Measurements from ENCODE around the gene PRELID1.

Gene PRELID1

DNA sequence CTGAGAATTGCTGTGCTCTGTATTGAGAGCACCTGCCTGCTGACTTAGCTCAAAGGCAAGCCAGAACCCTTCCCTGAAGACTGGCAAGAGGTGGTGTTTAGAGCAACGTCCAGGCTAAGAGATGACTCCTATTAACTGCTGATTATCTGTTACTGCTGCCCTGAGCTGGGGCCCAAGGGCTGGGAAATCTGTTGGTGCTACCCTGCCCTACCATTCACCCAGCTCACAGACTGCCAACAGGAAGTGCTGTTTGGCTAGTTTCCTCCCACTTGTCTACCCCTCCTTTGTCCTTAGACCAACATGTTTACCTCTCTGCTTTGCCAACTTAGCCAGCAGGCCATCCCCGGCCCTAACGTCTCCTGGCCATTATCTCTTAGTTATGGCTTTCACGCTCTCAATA is 7.0 kb upstream of the PRELID1 start:
- Histone ChIP-seq H4K20me1 (ENCODE audit: low read depth, low read length) (no peaks in the 10 kb centered on the region), H3K9me2 (replicated peaks; ENCODE audit: insufficient read depth, low read length) (no peaks in the 10 kb centered on the region), H3K4me3 (ENCODE audit: insufficient read depth, low read length, poor library complexity, severe bottlenecking) (no peak overlapping the region), H3K4me2 (ENCODE audit: low read depth, low read length, poor library complexity, severe bottlenecking) (no peak overlapping the region), H3K27me3 (ENCODE audit: low read length) (no peaks in the 10 kb centered on the region), H3F3A (ENCODE audit: insufficient read depth) (peaks cover 44% of the 10 kb centered on the region), H3K36me3 (ENCODE audit: low read length) (peaks cover 20% of the 10 kb centered on the region; the same call in 1 of the 2 replicates), H3K9me3 (ENCODE audit: insufficient read depth, low read length) (no peaks in the 10 kb centered on the region), H3K79me2 (ENCODE audit: insufficient read depth, low read length) (no peaks in the 10 kb centered on the region), H2AFZ (ENCODE audit: low read depth, low read length, severe bottlenecking) (no peak overlapping the region), H3K27ac (ENCODE audit: low read depth, low read length) (no peak overlapping the region), H3K9ac (ENCODE audit: low read length) (no peak overlapping the region)
- TF ChIP-seq, protein P1, sequence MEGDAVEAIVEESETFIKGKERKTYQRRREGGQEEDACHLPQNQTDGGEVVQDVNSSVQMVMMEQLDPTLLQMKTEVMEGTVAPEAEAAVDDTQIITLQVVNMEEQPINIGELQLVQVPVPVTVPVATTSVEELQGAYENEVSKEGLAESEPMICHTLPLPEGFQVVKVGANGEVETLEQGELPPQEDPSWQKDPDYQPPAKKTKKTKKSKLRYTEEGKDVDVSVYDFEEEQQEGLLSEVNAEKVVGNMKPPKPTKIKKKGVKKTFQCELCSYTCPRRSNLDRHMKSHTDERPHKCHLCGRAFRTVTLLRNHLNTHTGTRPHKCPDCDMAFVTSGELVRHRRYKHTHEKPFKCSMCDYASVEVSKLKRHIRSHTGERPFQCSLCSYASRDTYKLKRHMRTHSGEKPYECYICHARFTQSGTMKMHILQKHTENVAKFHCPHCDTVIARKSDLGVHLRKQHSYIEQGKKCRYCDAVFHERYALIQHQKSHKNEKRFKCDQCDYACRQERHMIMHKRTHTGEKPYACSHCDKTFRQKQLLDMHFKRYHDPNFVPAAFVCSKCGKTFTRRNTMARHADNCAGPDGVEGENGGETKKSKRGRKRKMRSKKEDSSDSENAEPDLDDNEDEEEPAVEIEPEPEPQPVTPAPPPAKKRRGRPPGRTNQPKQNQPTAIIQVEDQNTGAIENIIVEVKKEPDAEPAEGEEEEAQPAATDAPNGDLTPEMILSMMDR (IDR thresholded peaks at IDR 0.05; ENCODE audit: insufficient read depth, low read length, poor library complexity, severe bottlenecking) = no peak
- TF ChIP-seq EZH2phosphoT487 (conservative IDR thresholded peaks at IDR 0.05; ENCODE audit: low read length) = no peak

DNA sequence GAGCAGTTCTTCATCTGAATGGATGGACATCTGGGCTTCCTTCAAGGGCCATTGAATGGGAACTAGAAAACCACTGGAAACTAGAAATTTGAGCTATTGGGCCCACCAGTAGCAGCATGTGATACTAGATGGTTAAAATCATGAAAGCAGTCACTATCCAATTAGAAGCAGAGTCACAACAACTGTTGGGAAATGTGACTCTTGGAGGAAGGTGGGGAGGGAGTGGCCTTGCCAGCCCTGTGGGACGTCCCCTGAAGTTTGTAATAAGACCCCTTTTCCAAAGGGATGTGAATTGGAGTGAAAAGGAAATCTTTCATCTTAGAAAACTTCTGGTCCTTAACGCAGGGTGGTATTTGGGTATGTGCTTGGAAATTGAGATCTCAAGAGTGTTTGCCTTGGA is 5.7 kb upstream of the PRELID1 start:
- no peaks in the 10 kb centered on the region for H3K9me3 ChIP-seq (ENCODE audit: insufficient read depth, low read length)
- H3K9me2 ChIP-seq (replicated peaks; ENCODE audit: insufficient read depth, low read length) = no peaks in the 10 kb centered on the region
- peaks cover 8% of the 10 kb centered on the region; the same call in 1 of the 2 replicates for H3K36me3 ChIP-seq (ENCODE audit: low read length)
- H3K4me2 ChIP-seq (ENCODE audit: low read depth, low read length, poor library complexity, severe bottlenecking) = no peak overlapping the region
- H3F3A ChIP-seq (ENCODE audit: insufficient read depth) = peaks cover 56% of the 10 kb centered on the region
- H3K79me2 ChIP-seq (ENCODE audit: insufficient read depth, low read length) = no peaks in the 10 kb centered on the region
- no peaks in the 10 kb centered on the region for H4K20me1 ChIP-seq (ENCODE audit: low read depth, low read length)
- no peak for TF ChIP-seq EZH2phosphoT487 (conservative IDR thresholded peaks at IDR 0.05; ENCODE audit: low read length)
- TF ChIP-seq, protein P1 (IDR thresholded peaks at IDR 0.05; ENCODE audit: insufficient read depth, low read length, poor library complexity, severe bottlenecking) = no peak
- H3K9ac ChIP-seq (ENCODE audit: low read length) = no peak overlapping the region
- H3K4me3 ChIP-seq (ENCODE audit: insufficient read depth, low read length, poor library complexity, severe bottlenecking) = no peak overlapping the region
- no peak overlapping the region for H2AFZ ChIP-seq (ENCODE audit: low read depth, low read length, severe bottlenecking)
- H3K27ac ChIP-seq (ENCODE audit: low read depth, low read length) = no peak overlapping the region
- no peaks in the 10 kb centered on the region for H3K27me3 ChIP-seq (ENCODE audit: low read length)

DNA sequence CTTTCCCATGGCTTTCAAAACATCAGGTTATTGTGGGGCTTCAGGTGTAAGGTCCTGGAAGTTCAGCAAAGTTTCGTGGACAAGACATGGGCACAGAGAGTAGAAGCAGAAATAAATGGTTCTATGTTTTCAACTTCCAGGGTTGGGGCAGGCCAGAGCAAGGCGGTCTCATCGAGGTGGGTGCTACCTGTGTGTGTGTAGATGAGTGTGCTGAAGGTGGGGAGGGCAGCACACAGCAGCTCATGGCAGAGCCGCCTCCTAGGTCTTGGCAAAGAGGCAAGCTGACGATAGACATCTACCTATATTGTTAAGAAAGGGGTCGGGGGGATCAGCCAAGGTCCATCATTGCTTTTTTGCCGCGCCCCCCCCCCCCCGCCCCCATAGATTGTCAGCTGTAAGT is 3.9 kb upstream of the PRELID1 start:
- no peaks in the 10 kb centered on the region for H3K9me2 ChIP-seq (replicated peaks; ENCODE audit: insufficient read depth, low read length)
- H3K36me3 ChIP-seq (ENCODE audit: low read length) = no peaks in the 10 kb centered on the region
- peaks cover 9% of the 10 kb centered on the region for H3K79me2 ChIP-seq (ENCODE audit: insufficient read depth, low read length)
- TF ChIP-seq EZH2phosphoT487 (conservative IDR thresholded peaks at IDR 0.05; ENCODE audit: low read length) = no peak
- TF ChIP-seq, protein P1 (IDR thresholded peaks at IDR 0.05; ENCODE audit: insufficient read depth, low read length, poor library complexity, severe bottlenecking) = no peak
- no peak overlapping the region for H2AFZ ChIP-seq (ENCODE audit: low read depth, low read length, severe bottlenecking)
- no peak overlapping the region for H3K9ac ChIP-seq (ENCODE audit: low read length)
- H3K9me3 ChIP-seq (ENCODE audit: insufficient read depth, low read length) = no peaks in the 10 kb centered on the region
- no peaks in the 10 kb centered on the region for H4K20me1 ChIP-seq (ENCODE audit: low read depth, low read length)
- H3F3A ChIP-seq (ENCODE audit: insufficient read depth) = peaks cover 57% of the 10 kb centered on the region
- H3K27ac ChIP-seq (ENCODE audit: low read depth, low read length) = peak overlapping the region; percentile 75; the same call in 1 of the 2 replicates
- H3K27me3 ChIP-seq (ENCODE audit: low read length) = no peaks in the 10 kb centered on the region
- H3K4me2 ChIP-seq (ENCODE audit: low read depth, low read length, poor library complexity, severe bottlenecking) = no peak overlapping the region
- no peak overlapping the region for H3K4me3 ChIP-seq (ENCODE audit: insufficient read depth, low read length, poor library complexity, severe bottlenecking)
